Uterus (tissue), 2 donors: ENCODE data around the gene SNTG2.

Experiments
- POLR2A ChIP-seq, 2 donors: fragments of 450-650 bp; IDR thresholded peaks; one replicate each; pipeline ENCODE4 v1.6.1; 2016; ENCODE audit warnings: antibody characterized with exemption in 2 of 2, mild to moderate bottlenecking in 1 of 2, moderate library complexity in 1 of 2
- TF ChIP-seq, protein P1 (sequence below), 4 experiments: fragments of 200-600 bp in 2 of 4; fragments of 450-650 bp in 2 of 4; sonication (generic) in 2 of 4; IDR thresholded peaks; one replicate each; pipeline ENCODE4 v1.5.1; 2016 to 2019; ENCODE audit warnings: antibody characterized with exemption in 4 of 4, mild to moderate bottlenecking in 2 of 4, moderate library complexity in 1 of 4

DNA sequence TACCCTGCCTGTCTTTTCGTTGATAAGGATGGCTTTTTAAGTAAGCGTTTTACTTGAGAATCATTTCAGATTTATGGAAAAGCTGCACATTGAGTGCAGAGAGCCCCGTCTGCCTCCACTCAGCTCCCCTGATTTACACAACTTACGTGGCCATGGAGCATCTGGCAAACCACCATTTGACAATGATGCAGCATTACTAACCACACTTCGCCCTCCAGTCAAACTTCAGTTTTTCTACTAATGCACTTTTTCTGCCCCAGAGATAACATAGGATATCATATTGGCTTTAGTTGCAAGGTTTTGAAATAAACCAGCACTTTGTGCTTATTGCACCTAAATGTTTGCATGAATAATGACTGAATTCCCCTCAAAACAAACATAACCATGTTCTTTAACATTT is 297.5 kb downstream of the SNTG2 start:
- TF ChIP-seq, protein P1, sequence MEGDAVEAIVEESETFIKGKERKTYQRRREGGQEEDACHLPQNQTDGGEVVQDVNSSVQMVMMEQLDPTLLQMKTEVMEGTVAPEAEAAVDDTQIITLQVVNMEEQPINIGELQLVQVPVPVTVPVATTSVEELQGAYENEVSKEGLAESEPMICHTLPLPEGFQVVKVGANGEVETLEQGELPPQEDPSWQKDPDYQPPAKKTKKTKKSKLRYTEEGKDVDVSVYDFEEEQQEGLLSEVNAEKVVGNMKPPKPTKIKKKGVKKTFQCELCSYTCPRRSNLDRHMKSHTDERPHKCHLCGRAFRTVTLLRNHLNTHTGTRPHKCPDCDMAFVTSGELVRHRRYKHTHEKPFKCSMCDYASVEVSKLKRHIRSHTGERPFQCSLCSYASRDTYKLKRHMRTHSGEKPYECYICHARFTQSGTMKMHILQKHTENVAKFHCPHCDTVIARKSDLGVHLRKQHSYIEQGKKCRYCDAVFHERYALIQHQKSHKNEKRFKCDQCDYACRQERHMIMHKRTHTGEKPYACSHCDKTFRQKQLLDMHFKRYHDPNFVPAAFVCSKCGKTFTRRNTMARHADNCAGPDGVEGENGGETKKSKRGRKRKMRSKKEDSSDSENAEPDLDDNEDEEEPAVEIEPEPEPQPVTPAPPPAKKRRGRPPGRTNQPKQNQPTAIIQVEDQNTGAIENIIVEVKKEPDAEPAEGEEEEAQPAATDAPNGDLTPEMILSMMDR (IDR thresholded peaks at IDR 0.05), result no peak
- no peak for TF ChIP-seq POLR2A (IDR thresholded peaks at IDR 0.05)
